ENCODE data around the gene ERC1.

DNA sequence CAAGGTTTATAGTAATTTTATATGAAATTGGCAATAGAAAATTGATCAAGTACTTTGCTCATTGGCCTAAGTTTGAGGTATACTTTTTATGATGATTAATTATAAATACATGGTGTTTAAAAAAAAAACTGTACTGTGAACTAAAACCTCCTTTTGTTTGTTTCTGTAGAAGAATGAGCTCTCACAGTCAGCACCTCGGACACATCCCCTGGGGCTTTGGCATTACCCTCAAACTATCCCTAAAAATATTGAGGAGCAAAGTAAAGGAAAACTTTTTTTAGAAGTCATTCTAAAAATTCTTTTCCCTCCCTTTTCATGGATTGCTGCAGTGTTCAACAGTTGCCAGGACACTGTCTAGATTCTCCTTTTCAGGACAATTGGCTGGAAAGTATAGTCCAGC lies 419.8 kb downstream of the ERC1 start:
- TF ChIP-seq, protein P1, sequence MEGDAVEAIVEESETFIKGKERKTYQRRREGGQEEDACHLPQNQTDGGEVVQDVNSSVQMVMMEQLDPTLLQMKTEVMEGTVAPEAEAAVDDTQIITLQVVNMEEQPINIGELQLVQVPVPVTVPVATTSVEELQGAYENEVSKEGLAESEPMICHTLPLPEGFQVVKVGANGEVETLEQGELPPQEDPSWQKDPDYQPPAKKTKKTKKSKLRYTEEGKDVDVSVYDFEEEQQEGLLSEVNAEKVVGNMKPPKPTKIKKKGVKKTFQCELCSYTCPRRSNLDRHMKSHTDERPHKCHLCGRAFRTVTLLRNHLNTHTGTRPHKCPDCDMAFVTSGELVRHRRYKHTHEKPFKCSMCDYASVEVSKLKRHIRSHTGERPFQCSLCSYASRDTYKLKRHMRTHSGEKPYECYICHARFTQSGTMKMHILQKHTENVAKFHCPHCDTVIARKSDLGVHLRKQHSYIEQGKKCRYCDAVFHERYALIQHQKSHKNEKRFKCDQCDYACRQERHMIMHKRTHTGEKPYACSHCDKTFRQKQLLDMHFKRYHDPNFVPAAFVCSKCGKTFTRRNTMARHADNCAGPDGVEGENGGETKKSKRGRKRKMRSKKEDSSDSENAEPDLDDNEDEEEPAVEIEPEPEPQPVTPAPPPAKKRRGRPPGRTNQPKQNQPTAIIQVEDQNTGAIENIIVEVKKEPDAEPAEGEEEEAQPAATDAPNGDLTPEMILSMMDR (IDR thresholded peaks at IDR 0.05), result no peak
- no peak for TF ChIP-seq EP300 (IDR thresholded peaks at IDR 0.05)
- no peak for TF ChIP-seq POLR2A (IDR thresholded peaks at IDR 0.05; ENCODE audit: low read depth)

Data from esophagus muscularis mucosa (tissue), 4 donors.